ENCODE data around the gene NIPAL1.

The NIPAL1 gene

DNA sequence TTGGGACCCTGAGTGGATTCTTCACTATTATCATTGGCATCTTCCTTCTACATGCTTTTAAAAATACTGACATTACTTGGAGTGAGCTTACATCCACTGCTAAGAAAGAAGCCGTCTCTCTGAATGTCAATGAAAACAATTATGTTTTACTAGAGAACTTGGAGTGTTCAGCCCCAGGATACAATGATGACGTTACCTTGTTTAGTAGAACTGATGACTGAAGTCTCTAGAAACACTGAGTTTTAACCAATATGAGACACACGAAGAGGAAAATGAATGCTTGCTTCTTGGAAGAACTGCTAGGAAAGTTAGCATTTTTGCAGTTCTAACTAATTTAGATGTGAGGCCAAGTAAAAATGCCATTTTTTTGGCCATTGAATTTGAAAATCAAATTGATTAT, 19.4 kb downstream of the NIPAL1 start:
- no peak for DNase-seq
- no peak for TF ChIP-seq GATA1 (IDR thresholded peaks at IDR 0.05; ENCODE audit: low read depth, low read length)
- no peak for TF ChIP-seq POLR2A (IDR thresholded peaks at IDR 0.05; ENCODE audit: low read length)

- no peak for DNase-seq
- no peak for TF ChIP-seq GATA1 (IDR thresholded peaks at IDR 0.05; ENCODE audit: low read depth, low read length)
- no peak for TF ChIP-seq POLR2A (IDR thresholded peaks at IDR 0.05; ENCODE audit: low read length)
These were observed 20.5 kb downstream of the NIPAL1 start for GRCh38 chr4:48037117-48037462.

DNA sequence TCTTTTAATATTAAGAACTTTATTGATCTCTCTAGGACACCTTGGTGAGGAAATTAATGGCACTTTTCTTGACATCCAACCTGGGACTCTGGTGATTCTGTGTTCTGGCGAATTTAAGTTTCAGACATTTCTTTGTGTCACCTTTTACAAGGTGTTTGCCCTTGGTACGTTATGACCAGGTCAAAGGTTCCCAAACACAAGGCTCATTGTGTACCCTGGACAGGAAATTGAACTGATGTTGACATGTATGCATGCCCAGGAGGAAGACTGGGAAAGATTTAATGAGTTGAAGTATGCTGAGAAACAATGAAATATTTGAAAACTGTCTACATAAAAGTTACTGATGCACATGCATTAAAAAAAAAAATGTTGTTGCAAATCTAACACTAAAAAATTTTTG, 22.1 kb downstream of the NIPAL1 start:
- no peak for DNase-seq
- TF ChIP-seq GATA1 (IDR thresholded peaks at IDR 0.05; ENCODE audit: low read depth, low read length) (no peak), POLR2A (IDR thresholded peaks at IDR 0.05; ENCODE audit: low read length) (no peak)

- TF ChIP-seq POLR2A (IDR thresholded peaks at IDR 0.05; ENCODE audit: low read length) (no peak), GATA1 (IDR thresholded peaks at IDR 0.05; ENCODE audit: low read depth, low read length) (no peak)
- no peak for DNase-seq
These were observed 23.0 kb downstream of the NIPAL1 start for GRCh38 chr4:48039561-48039960.

GRCh38 chr4:48041535-48042137, 25.1 kb downstream of the NIPAL1 start:
- DNase-seq, result no peak
- no peak for TF ChIP-seq POLR2A (IDR thresholded peaks at IDR 0.05; ENCODE audit: low read length)
- TF ChIP-seq GATA1 (IDR thresholded peaks at IDR 0.05; ENCODE audit: low read depth, low read length), result no peak

DNA sequence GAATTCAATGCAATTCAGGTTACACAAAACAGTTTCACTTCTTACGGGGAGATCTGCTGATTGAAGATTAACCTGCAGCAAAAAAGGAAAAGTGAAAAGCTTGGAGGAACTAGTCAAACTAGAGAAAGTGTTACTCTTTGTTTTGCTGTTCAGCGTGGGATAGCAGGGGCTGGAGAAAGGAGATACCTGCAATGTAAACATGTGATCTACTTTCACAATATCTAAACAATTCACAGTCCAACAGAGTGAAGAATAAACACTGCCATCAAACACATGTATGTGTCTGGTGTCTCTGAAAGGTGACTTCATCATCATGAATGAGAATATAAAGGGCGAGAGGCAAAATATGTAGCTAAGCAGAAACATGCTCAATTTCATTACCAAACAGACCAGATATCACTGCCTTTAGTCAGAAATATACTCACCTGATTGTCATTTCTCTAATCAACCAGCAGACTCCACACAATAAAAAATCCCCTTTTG, 26.4 kb downstream of the NIPAL1 start:
- no peak for DNase-seq

DNA sequence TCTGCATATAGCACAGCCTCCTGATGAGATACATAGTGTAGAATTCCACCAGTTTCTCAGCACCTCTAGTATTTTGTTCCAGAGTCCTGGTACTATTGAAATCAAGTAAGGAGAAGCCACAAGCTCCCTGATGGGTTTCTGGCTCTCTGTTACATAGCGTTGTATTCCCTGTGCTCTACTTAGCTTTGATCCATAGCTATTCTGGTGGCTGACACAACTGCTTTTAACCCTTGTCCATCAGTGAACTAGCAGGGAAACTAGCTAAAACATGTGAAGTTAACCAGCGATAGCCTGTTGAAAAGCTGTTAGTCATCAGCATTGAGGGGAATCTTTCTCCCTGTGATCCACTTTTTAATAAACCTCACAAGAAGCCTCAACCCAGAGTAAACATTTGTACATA, 26.9 kb downstream of the NIPAL1 start:
- DNase-seq, result no peak
- TF ChIP-seq POLR2A (IDR thresholded peaks at IDR 0.05; ENCODE audit: low read length) (no peak), GATA1 (IDR thresholded peaks at IDR 0.05; ENCODE audit: low read depth, low read length) (no peak)

More for the DNA sequence above, 26.4 kb downstream of the NIPAL1 start:
- TF ChIP-seq POLR2A (IDR thresholded peaks at IDR 0.05; ENCODE audit: low read length) (no peak), GATA1 (IDR thresholded peaks at IDR 0.05; ENCODE audit: low read depth, low read length) (no peak)

DNA sequence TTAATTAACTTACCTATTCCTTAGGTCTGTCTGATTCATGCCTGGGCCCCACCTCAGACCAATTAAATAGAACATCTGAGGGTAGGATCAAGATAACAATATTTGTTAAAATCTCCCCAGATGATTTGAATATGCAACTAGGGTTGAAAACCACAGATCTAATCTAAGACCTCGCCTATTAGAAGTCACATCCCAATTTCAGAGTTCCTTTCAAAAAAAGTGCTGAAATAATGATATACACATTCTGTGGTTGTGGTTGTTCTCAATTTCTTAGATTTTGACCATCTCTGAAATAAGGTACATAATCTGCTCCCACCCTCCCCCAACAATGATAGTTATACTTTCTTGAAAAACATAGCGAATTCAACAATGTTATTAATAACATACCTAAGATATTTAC, 27.7 kb downstream of the NIPAL1 start:
- TF ChIP-seq POLR2A (IDR thresholded peaks at IDR 0.05; ENCODE audit: low read length), result no peak
- no peak for TF ChIP-seq GATA1 (IDR thresholded peaks at IDR 0.05; ENCODE audit: low read depth, low read length)
- no peak for DNase-seq

DNA sequence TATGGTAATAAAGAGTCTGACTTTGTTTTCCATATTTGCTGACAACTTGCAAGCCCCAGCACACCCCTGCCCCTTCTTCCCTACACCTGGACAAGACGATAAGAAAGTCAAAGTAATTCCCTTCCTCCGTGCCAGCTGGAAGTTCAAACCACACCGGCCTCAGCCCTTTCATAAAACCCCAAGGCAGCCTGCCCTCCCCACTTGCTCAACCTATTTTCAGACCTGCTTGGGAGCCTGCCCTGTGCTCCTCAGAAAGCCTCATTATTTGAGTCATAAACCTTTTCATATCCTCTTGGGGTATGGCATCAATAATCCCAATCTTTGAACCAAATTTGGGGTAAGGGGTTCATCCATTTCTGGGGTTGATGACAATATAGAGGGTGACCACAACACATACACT, 29.5 kb downstream of the NIPAL1 start:
- TF ChIP-seq GATA1 (IDR thresholded peaks at IDR 0.05; ENCODE audit: low read depth, low read length), result no peak
- TF ChIP-seq POLR2A (IDR thresholded peaks at IDR 0.05; ENCODE audit: low read length), result no peak
- no peak for DNase-seq

- DNase-seq, result no peak
- TF ChIP-seq GATA1 (IDR thresholded peaks at IDR 0.05; ENCODE audit: low read depth, low read length) (no peak), POLR2A (IDR thresholded peaks at IDR 0.05; ENCODE audit: low read length) (no peak)
These were observed 30.9 kb downstream of the NIPAL1 start for GRCh38 chr4:48047421-48047844.

DNA sequence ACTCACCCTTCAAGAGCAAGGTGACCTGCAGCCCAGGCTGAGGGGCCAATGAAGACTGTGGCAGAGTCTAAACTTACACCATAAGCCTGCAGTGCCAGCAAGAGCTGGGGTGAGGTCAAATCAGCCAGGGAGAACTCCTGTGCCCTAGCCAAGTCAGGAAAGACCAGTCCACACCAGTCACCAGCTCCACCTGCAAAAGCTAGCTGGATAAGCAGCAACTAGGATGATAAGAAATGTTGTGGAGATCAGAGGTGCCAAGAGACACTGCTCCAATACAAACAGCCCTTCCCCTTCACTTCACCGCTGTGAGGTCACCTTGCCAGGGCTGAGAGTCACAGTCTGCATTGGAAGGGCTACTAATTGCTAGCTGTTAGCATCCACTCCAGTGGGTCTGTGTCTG, 31.3 kb downstream of the NIPAL1 start:
- no peak for DNase-seq
- TF ChIP-seq POLR2A (IDR thresholded peaks at IDR 0.05; ENCODE audit: low read length) (no peak), GATA1 (IDR thresholded peaks at IDR 0.05; ENCODE audit: low read depth, low read length) (no peak)

- TF ChIP-seq GATA1 (IDR thresholded peaks at IDR 0.05; ENCODE audit: low read depth, low read length), result no peak
- DNase-seq, result no peak
These were observed 32.9 kb downstream of the NIPAL1 start for GRCh38 chr4:48049483-48049882.

GRCh38 chr4:48051078-48051477, 34.5 kb downstream of the NIPAL1 start:
- no peak for DNase-seq
- TF ChIP-seq GATA1 (IDR thresholded peaks at IDR 0.05; ENCODE audit: low read depth, low read length), result no peak
- no peak for TF ChIP-seq POLR2A (IDR thresholded peaks at IDR 0.05; ENCODE audit: low read length)

DNA sequence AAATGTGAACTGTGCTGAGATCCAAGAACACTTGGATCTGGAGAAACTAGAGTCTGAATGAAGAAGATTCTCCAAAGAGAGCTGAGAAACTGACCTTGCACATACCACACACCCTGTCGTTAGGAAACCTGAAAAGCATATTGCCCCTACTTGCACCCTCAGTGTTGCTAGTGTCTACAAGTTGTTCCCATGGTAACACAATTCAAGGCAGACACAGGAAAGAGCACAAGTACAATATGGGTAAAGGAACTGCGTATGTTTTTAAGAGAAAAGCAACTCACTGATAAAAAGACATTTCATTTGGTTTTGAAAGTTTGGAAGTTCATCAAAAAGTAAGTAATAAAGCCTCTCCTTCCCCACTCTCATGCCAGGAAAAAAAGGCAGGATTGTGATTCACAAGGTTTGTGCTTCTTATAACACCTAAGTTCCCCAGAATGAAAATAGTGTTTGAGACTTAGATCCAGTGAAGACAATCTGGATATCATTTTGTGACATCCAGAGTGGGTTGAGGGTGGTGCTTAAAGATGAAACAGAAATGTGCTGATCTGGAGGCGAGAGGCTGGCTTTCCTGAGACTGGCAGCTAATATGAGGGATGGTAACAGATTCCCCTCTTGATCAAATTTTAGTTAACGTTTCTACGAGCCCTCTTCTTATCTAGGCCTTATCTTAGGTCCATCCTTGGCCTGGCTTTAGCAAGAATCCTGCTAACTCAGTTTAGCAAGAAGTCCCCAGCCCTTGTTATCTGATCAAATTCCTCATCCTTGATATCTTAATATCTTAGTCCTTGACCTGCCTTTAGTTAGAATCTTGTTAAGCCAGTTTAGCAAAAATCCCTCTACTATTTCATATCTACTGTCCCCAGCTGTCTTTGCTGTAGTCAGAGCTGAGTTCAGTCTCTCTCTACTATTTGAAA, 42.3 kb downstream of the NIPAL1 start:
- no peak for DNase-seq
- TF ChIP-seq POLR2A (IDR thresholded peaks at IDR 0.05; ENCODE audit: low read length), result no peak
- no peak for TF ChIP-seq GATA1 (IDR thresholded peaks at IDR 0.05; ENCODE audit: low read depth, low read length)

DNA sequence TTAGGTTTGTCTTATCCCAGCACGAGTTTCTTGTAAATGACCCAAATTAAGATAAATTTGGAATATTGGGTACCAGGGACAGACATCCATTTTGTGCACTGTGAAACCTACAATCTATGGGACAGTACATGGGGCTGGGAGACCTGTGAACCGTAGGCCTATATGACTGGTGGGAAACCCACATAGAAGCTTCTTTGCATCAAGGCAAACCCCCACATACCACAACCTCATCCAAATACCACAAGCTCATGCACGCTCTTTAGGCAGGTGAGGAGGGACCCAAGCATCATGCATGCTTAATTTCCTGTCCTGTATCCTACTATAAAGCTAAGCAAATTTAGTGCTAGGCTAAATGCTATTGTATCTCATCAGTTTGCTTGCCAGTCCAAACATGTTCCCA, 47.8 kb downstream of the NIPAL1 start:
- TF ChIP-seq POLR2A (IDR thresholded peaks at IDR 0.05; ENCODE audit: low read length) (no peak), GATA1 (IDR thresholded peaks at IDR 0.05; ENCODE audit: low read depth, low read length) (no peak)
- DNase-seq, result no peak
